IMR-90 (cell line): ENCODE measurements around the gene XPC. TPM values are rescaled to one million over a fixed set of nuclear protein-coding genes. Genes with fewer than 3 reads are reported as not detected.

Experiments used
- ATAC-seq: fragments of 200-7000 bp; cut with Tn5 transposase; 2 replicates; pipeline ENCODE4 v1.9.1; 2020; ENCODE audit warnings: low read depth, mild to moderate bottlenecking, moderate library complexity
- BruUV-seq: library from RNA; stranded (reverse); fragments of 400-500 nt; replicated peaks from 2 replicates; lab custom pipeline; 2021; lab: Mats Ljungman, UMichigan
- CTCF ChIA-PET: fragments of 300-600 bp; formaldehyde crosslinking; extraction: SDS; loops from one replicate; lab custom pipeline; 2021; ENCODE audit warnings: antibody characterized with exemption; lab: Yijun Ruan, JAX
- POLR2A ChIA-PET: fragments of 300-600 bp; sonication (Branson Sonifier 250); formaldehyde crosslinking; loops from one replicate; lab custom pipeline; 2022; ENCODE audit warnings: antibody characterized with exemption; ENCODE audit not compliant: unreplicated experiment; lab: Charles Lee
- DNase-seq: peaks from one replicate; pipeline ENCODE4 v3.0.0; 2013
- H2AFZ ChIP-seq: replicated peaks from 2 replicates; pipeline ENCODE3; 2013; ENCODE audit warnings: low read length, mild to moderate bottlenecking; ENCODE audit not compliant: poor library complexity
- H2AK5ac ChIP-seq: 2 replicates; pipeline ENCODE4 v1.6.1; 2013; ENCODE audit warnings: low read depth, low read length, inconsistent platforms
- H2AK9ac ChIP-seq: replicated peaks from 2 replicates; pipeline ENCODE3; 2013; ENCODE audit warnings: mild to moderate bottlenecking, low read depth, low read length, moderate library complexity; ENCODE audit not compliant: poor library complexity
- H2BK120ac ChIP-seq: 2 replicates; pipeline ENCODE4 v1.6.1; 2013; ENCODE audit warnings: low read depth, low read length, inconsistent platforms
- H2BK15ac ChIP-seq: 3 replicates; pipeline ENCODE4 v1.6.1; 2013; ENCODE audit warnings: low read depth, low read length, inconsistent platforms
- H2BK20ac ChIP-seq: 2 replicates; pipeline ENCODE4 v1.6.1; 2013; ENCODE audit warnings: low read depth, mild to moderate bottlenecking, inconsistent platforms, low read length, moderate library complexity
- H2BK5ac ChIP-seq: 2 replicates; pipeline ENCODE4 v1.6.1; 2013; ENCODE audit warnings: mild to moderate bottlenecking, low read depth, low read length, inconsistent platforms; ENCODE audit not compliant: poor library complexity, severe bottlenecking
- H3K14ac ChIP-seq: replicated peaks from 2 replicates; pipeline ENCODE4 v1.6.1; 2013; ENCODE audit warnings: low read depth, low read length, inconsistent platforms
- H3K18ac ChIP-seq: 2 replicates; pipeline ENCODE4 v1.6.1; 2013; ENCODE audit warnings: low read depth, low read length, control low read depth
- H3K23ac ChIP-seq: 2 replicates; pipeline ENCODE4 v1.6.1; 2013; ENCODE audit warnings: low read depth, low read length, inconsistent platforms
- H3K27ac ChIP-seq: 2 replicates; pipeline ENCODE4 v1.5.1; 2013; ENCODE audit warnings: mild to moderate bottlenecking, control low read depth, low read length; ENCODE audit not compliant: insufficient read depth
- H3K27me3 ChIP-seq: 2 replicates; pipeline ENCODE4 v1.6.1; 2013; ENCODE audit warnings: low read length; ENCODE audit not compliant: control insufficient read depth, insufficient read depth
- H3K36me3 ChIP-seq: 2 replicates; pipeline ENCODE4 v1.6.1; 2013; ENCODE audit warnings: low read length, mixed read lengths; ENCODE audit not compliant: control insufficient read depth, insufficient read depth
- H3K4ac ChIP-seq: 2 replicates; pipeline ENCODE4 v1.6.1; 2013; ENCODE audit warnings: low read depth, low read length, inconsistent platforms
- H3K4me1 ChIP-seq: 2 replicates; pipeline ENCODE4 v1.6.1; 2013; ENCODE audit warnings: low read length, mixed read lengths; ENCODE audit not compliant: control insufficient read depth, insufficient read depth
- H3K4me2 ChIP-seq: 2 replicates; pipeline ENCODE4 v1.6.1; 2013; ENCODE audit warnings: low read depth, mild to moderate bottlenecking, control low read depth, low read length, moderate library complexity
- H3K4me3 ChIP-seq: 2 replicates; pipeline ENCODE4 v1.5.1; 2013; ENCODE audit warnings: low read depth, mild to moderate bottlenecking, control low read depth, low read length, moderate library complexity; ENCODE audit not compliant: insufficient read depth
- H3K56ac ChIP-seq: 2 replicates; pipeline ENCODE4 v1.6.1; 2013; ENCODE audit warnings: low read length, inconsistent platforms; ENCODE audit not compliant: insufficient read depth; ENCODE audit errors: extremely low read depth
- H3K79me1 ChIP-seq, 2 experiments: 2 replicates each; pipeline ENCODE4 v1.6.1; 2013; ENCODE audit warnings: low read length in 2 of 2, inconsistent platforms in 1 of 2, low read depth in 1 of 2
- H3K9ac ChIP-seq: 2 replicates; pipeline ENCODE4 v1.6.1; 2013; ENCODE audit warnings: low read depth, low read length, control low read depth
- H3K9me1 ChIP-seq: 2 replicates; pipeline ENCODE4 v1.6.1; 2013; ENCODE audit warnings: low read length, inconsistent platforms; ENCODE audit not compliant: insufficient read depth
- H3K9me3 ChIP-seq: 2 replicates; pipeline ENCODE4 v1.6.1; 2013; ENCODE audit warnings: low read length; ENCODE audit not compliant: control insufficient read depth, insufficient read depth
- H4K20me1 ChIP-seq: 2 replicates; pipeline ENCODE4 v1.6.1; 2013; ENCODE audit warnings: low read length, inconsistent platforms; ENCODE audit not compliant: insufficient read depth
- H4K5ac ChIP-seq: 2 replicates; pipeline ENCODE4 v1.6.1; 2013; ENCODE audit warnings: mild to moderate bottlenecking, low read depth, low read length, control low read depth
- H4K8ac ChIP-seq, 2 experiments: 2 replicates each; pipeline ENCODE4 v1.6.1; 2013; ENCODE audit warnings: low read depth in 2 of 2, low read length in 2 of 2, control low read depth in 1 of 2, inconsistent platforms in 1 of 2
- H4K91ac ChIP-seq: 2 replicates; pipeline ENCODE4 v1.6.1; 2013; ENCODE audit warnings: low read depth, low read length, inconsistent platforms; ENCODE audit not compliant: insufficient read depth
- BHLHE40 ChIP-seq: fragments of 150-350 bp; IDR thresholded peaks from 2 replicates; pipeline ENCODE4 v1.6.1; 2016; ENCODE audit warnings: mild to moderate bottlenecking, low read depth, low read length
- CEBPB ChIP-seq: IDR thresholded peaks from 2 replicates; pipeline ENCODE4 v1.6.1; 2012; ENCODE audit warnings: low read depth, low read length, improper control_type of control experiment
- NFE2L2 ChIP-seq: fragments of 150-350 bp; IDR thresholded peaks from 2 replicates; pipeline ENCODE4 v1.6.1; 2016; ENCODE audit warnings: low read depth, mild to moderate bottlenecking, low read length
- RCOR1 ChIP-seq: IDR thresholded peaks from 2 replicates; pipeline ENCODE4 v1.6.1; 2012; ENCODE audit warnings: mild to moderate bottlenecking, low read length, improper control_type of control experiment; ENCODE audit not compliant: insufficient replicate concordance
- RFX5 ChIP-seq: IDR thresholded peaks from 2 replicates; pipeline ENCODE4 v1.8.0; 2012; ENCODE audit warnings: low read depth, mild to moderate bottlenecking, low read length, moderate library complexity
- SMC3 ChIP-seq: fragments of 150-350 bp; IDR thresholded peaks from 2 replicates; pipeline ENCODE4 v1.6.1; 2016; ENCODE audit warnings: low read depth, mild to moderate bottlenecking, antibody characterized with exemption, low read length, moderate library complexity
- WGBS, 2 experiments: methylation state at CpG; one replicate each; pipeline versions ENCODE4 v1.1.5 to v1.1.7; 2013; ENCODE audit warnings: missing lambda C conversion rate in 2 of 2; ENCODE audit not compliant: insufficient read length in 1 of 2; ENCODE audit errors: extremely low coverage in 2 of 2; 5-methylcytosine and 5-hydroxymethylcytosine counted together
- dilution Hi-C: fragments of 300-500 bp; cut with HindIII; formaldehyde crosslinking; loops from one replicate; pipeline ENCODE4 v1.14.3; 2018; ENCODE audit warnings: low sequenced_read_pairs; ENCODE audit not compliant: unreplicated experiment
- in situ Hi-C: fragments of 300-500 bp; cut with MboI; formaldehyde crosslinking; loops from 3 replicates; pipeline ENCODE4 v1.14.3; 2019; ENCODE audit warnings: low sequenced_read_pairs, inconsistent platforms, mixed read lengths
- intact Hi-C: fragments of 100-400 bp; cut with micrococcal nuclease; formaldehyde crosslinking; loops from 2 replicates; pipeline ENCODE4 v1.10.0; 2022
- polyA plus RNA-seq, 3 experiments: library from polyadenylated mRNA; depleted of rRNA; stranded (reverse); fragments of >200 nt; gene quantifications; 2 replicates each; pipeline ENCODE4 v1.2.3, GENCODE V29; 2012; ENCODE audit warnings: low replicate concordance in 1 of 3
- total RNA-seq: library from RNA; depleted of rRNA; stranded (reverse); fragments of >200 nt; gene quantifications from 2 replicates; pipeline ENCODE4 v1.2.3, GENCODE V29; 2012
- TF ChIP-seq, protein P1 (sequence below): fragments of 150-350 bp; IDR thresholded peaks from 2 replicates; pipeline ENCODE4 v1.6.1; 2017; ENCODE audit warnings: mild to moderate bottlenecking, antibody characterized with exemption, low read length, low read depth

Gene XPC
- total and polyA plus RNA-seq, 2 of the 4 experiments (the other 2 are of a cell fraction), result 30.9 to 48.8 TPM

DNA sequence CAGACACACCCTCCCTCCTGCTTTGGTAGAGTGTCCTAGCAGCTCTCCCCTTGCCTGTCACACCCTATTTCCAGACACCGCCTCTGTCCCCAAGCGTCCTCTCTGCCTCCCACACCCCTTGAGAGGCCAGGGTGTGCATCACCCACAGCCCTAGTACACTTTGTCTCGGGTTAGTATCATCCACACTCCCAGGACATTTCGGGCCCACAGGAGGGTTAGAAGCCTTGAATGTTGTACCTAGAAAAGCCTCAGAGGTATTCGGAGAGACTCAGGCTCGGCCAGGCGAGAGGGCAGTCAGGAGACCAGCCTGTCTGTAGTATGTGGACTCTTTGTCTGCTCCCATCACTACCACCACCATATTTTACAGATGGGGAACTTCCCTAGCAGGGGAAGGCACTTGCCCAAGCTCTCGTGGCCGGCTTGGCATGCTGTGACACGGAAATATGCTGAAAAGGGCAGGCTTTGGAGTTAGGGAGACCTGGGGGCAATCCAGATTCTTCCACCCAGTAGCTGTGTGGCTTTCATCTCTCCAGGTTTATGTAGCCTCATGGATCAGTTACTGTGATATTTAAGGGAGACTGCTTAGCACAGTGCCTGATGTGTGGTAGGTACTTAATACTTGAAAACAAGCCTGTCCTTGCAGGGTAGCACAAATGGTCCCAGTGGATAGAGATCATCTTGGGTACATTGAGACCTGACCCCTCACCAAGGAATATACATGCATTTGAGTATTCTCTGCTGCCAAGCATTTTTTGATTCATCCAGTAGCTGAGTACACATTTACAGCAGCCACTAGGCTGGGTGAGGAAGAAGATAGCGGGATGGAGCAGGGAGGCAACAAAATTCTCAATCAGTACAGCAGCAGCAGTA, 52.1 kb downstream of the XPC start:
- peak overlapping the region; percentile 38; the same call in 1 of the 2 replicates for H3K56ac ChIP-seq
- peaks cover 27% of the 10 kb centered on the region for H3K9me1 ChIP-seq

More for the DNA sequence above, 52.1 kb downstream of the XPC start:
- peak overlapping the region; percentile 86 for H3K4ac ChIP-seq
- H2AFZ ChIP-seq, result peak overlapping the region; percentile 95
- CTCF ChIA-PET, result interaction anchor here (0.7 to 1.9 kb wide), 3 partner anchors 15 to 468 kb away, joined by 3 to 11 read pairs (median 6); no protein-coding TSS in a partner anchor
- no TSS peak for BruUV-seq
- peaks cover 34 to 78% of the 10 kb centered on the region in 2 experiments for H3K79me1 ChIP-seq
- intact Hi-C loops (loop anchor here (5.0 kb wide), 1 partner anchor 341 kb away; no protein-coding TSS in a partner anchor), dilution Hi-C loops (no loop called here), in situ Hi-C loops (loop anchor here (25.0 kb wide), 1 partner anchor 89 kb away; no protein-coding TSS in a partner anchor)
- H4K20me1 ChIP-seq, result peaks cover 32% of the 10 kb centered on the region
- ATAC-seq (no peak), DNase-seq (no peak)
- H3K4me2 ChIP-seq, result peak overlapping the region; percentile 93
- H2AK5ac ChIP-seq, result peak overlapping the region; percentile 71
- H3K9me3 ChIP-seq, result no peaks in the 10 kb centered on the region
- H3K18ac ChIP-seq, result no peak overlapping the region
- no peak overlapping the region for H2BK120ac ChIP-seq
- H3K27me3 ChIP-seq, result no peaks in the 10 kb centered on the region
- H4K5ac ChIP-seq, result no peak overlapping the region
- peak overlapping the region in 1 of 2 experiments; percentile 10; a peak in 1 of 4 replicates for H4K8ac ChIP-seq
- H3K4me3 ChIP-seq, result peak overlapping the region; percentile 61
- H3K36me3 ChIP-seq, result peaks cover 31% of the 10 kb centered on the region
- 0 out of 2 replicates have a peak overlapping the region, but pooled peaks have one; percentile 6 for H2BK20ac ChIP-seq
- H4K91ac ChIP-seq, result peak overlapping the region; percentile 78
- POLR2A ChIA-PET, result interaction anchor here (0.5 to 0.6 kb wide), 2 partner anchors 264 to 350 kb away, joined by 4 read pairs; no protein-coding TSS in a partner anchor
- no peak overlapping the region for H2BK15ac ChIP-seq
- H2BK5ac ChIP-seq, result peak overlapping the region; percentile 31
- peak overlapping the region; percentile 85 for H3K14ac ChIP-seq
- no peak for TF ChIP-seq NFE2L2
- no peak for TF ChIP-seq CEBPB
- TF ChIP-seq BHLHE40, result no peak
- TF ChIP-seq SMC3, result no peak
- no peak for TF ChIP-seq RCOR1
- no peak for TF ChIP-seq RFX5
- TF ChIP-seq, protein P1, sequence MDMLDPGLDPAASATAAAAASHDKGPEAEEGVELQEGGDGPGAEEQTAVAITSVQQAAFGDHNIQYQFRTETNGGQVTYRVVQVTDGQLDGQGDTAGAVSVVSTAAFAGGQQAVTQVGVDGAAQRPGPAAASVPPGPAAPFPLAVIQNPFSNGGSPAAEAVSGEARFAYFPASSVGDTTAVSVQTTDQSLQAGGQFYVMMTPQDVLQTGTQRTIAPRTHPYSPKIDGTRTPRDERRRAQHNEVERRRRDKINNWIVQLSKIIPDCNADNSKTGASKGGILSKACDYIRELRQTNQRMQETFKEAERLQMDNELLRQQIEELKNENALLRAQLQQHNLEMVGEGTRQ, result no peak
- WGBS, 2 experiments, result no CpG with 5 or more reads among the region's 11 CpGs
- peak overlapping the region; percentile 99 for H2AK9ac ChIP-seq
- H3K23ac ChIP-seq, result peak overlapping the region; percentile 75
- peak overlapping the region; percentile 69 for H3K9ac ChIP-seq
- peak overlapping the region; percentile 58 for H3K27ac ChIP-seq
- H3K4me1 ChIP-seq, result peaks cover 15% of the 10 kb centered on the region
